Smooth muscle cell (in vitro differentiated cells): ENCODE results near the gene NUCB2. TPM values are rescaled to one million over a fixed set of nuclear protein-coding genes. Genes with fewer than 3 reads are reported as not detected.

Source experiments
- DNase-seq: peaks from one replicate; lab custom pipeline; 2025; ENCODE audit not compliant: unreplicated experiment; lab: John Stamatoyannopoulos, UW
- H2AFZ ChIP-seq: fragments of 200-600 bp; sonication (generic); 2 replicates; pipeline ENCODE4 v1.6.0; 2016; ENCODE audit warnings: antibody characterized with exemption, low read depth, mild to moderate bottlenecking
- H3F3A ChIP-seq: fragments of 200-600 bp; sonication (generic); 2 replicates; pipeline ENCODE4 v1.6.0; 2017; ENCODE audit warnings: antibody characterized with exemption, low read depth
- H3K27ac ChIP-seq: fragments of 200-600 bp; sonication (generic); 2 replicates; pipeline ENCODE4 v1.5.1; 2016; ENCODE audit warnings: low read depth, mild to moderate bottlenecking
- H3K27me3 ChIP-seq: fragments of 200-600 bp; sonication (generic); 2 replicates; pipeline ENCODE4 v1.6.1; 2016; ENCODE audit warnings: low read depth, mild to moderate bottlenecking
- H3K36me3 ChIP-seq: fragments of 200-600 bp; sonication (generic); 2 replicates; pipeline ENCODE4 v1.5.1; 2016; ENCODE audit warnings: low read depth
- H3K4me1 ChIP-seq: fragments of 200-600 bp; sonication (generic); 2 replicates; pipeline ENCODE4 v1.5.1; 2016; ENCODE audit warnings: low read depth
- H3K4me2 ChIP-seq: fragments of 200-600 bp; sonication (generic); 2 replicates; pipeline ENCODE4 v1.6.0; 2016; ENCODE audit warnings: mild to moderate bottlenecking
- H3K4me3 ChIP-seq: fragments of 200-600 bp; sonication (generic); 2 replicates; pipeline ENCODE4 v1.5.1; 2016; ENCODE audit warnings: mild to moderate bottlenecking
- H3K79me2 ChIP-seq: fragments of 200-600 bp; sonication (generic); 2 replicates; pipeline ENCODE4 v1.6.0; 2016; ENCODE audit warnings: low read depth, mild to moderate bottlenecking
- H3K9ac ChIP-seq: fragments of 200-600 bp; sonication (generic); 2 replicates; pipeline ENCODE4 v1.6.0; 2016; ENCODE audit warnings: low read depth
- H3K9me3 ChIP-seq: fragments of 200-600 bp; sonication (generic); replicated peaks from 2 replicates; pipeline ENCODE4 v1.5.1; 2016; ENCODE audit warnings: low read depth
- H4K20me1 ChIP-seq: fragments of 200-600 bp; sonication (generic); 2 replicates; pipeline ENCODE4 v1.6.0; 2016; ENCODE audit warnings: low read depth
- CTCF ChIP-seq: fragments of 200-600 bp; sonication (generic); IDR thresholded peaks from 2 replicates; pipeline ENCODE4 v1.5.1; 2017; ENCODE audit warnings: borderline replicate concordance, mild to moderate bottlenecking, antibody characterized with exemption; ENCODE audit not compliant: insufficient read depth, poor library complexity, severe bottlenecking
- WGBS: methylation state at CpG from one replicate; pipeline ENCODE4 v1.1.7; 2016; ENCODE audit warnings: low lambda C conversion rate; 5-methylcytosine and 5-hydroxymethylcytosine counted together
- polyA plus RNA-seq: library from polyadenylated mRNA; unstranded; fragments of >200 nt; fragmentation: Nextera tagmentation; extraction: Ambion mirVana; gene quantifications from 2 replicates; pipeline ENCODE4 v1.2.1, GENCODE V29; 2016
- total RNA-seq: library from RNA; depleted of rRNA; stranded (reverse); fragments of >200 nt; gene quantifications from 2 replicates; pipeline ENCODE4 v1.2.3, GENCODE V29; 2014

The NUCB2 gene
- total and polyA plus RNA-seq, 2 experiments from 2014 or later, result 91.2 to 177 TPM

- no peak overlapping the region for H3K4me2 ChIP-seq
- H3K79me2 ChIP-seq, result peaks cover 4% of the 10 kb centered on the region
- H3K27ac ChIP-seq, result no peak overlapping the region
- no peaks in the 10 kb centered on the region for H3F3A ChIP-seq
- DNase-seq, result no peak
- no peak overlapping the region for H3K4me3 ChIP-seq
- H3K9ac ChIP-seq, result no peak overlapping the region
- no peak for TF ChIP-seq CTCF
- no peaks in the 10 kb centered on the region for H3K36me3 ChIP-seq
- no peaks in the 10 kb centered on the region for H4K20me1 ChIP-seq
- peaks cover 10% of the 10 kb centered on the region for H3K4me1 ChIP-seq
- H3K27me3 ChIP-seq, result no peaks in the 10 kb centered on the region
- WGBS, result 70% methylated on average over 6 of the region's 6 CpGs
- H3K9me3 ChIP-seq, result no peaks in the 10 kb centered on the region
- H2AFZ ChIP-seq, result no peak overlapping the region
These were observed 3.3 kb upstream of the NUCB2 start for GRCh38 chr11:17273211-17273610.

- Histone ChIP-seq H3K9ac (no peak overlapping the region), H3K4me2 (no peak overlapping the region), H3K27me3 (no peaks in the 10 kb centered on the region), H3K4me3 (no peak overlapping the region), H3K4me1 (peaks cover 10% of the 10 kb centered on the region), H3K9me3 (no peaks in the 10 kb centered on the region), H3K36me3 (no peaks in the 10 kb centered on the region), H3K27ac (no peak overlapping the region), H2AFZ (no peak overlapping the region), H3F3A (no peaks in the 10 kb centered on the region), H3K79me2 (peaks cover 10% of the 10 kb centered on the region), H4K20me1 (no peaks in the 10 kb centered on the region)
- TF ChIP-seq CTCF, result no peak
- WGBS, result 87% methylated on average over 5 of the region's 5 CpGs
- no peak for DNase-seq
These were observed 2.8 kb upstream of the NUCB2 start for GRCh38 chr11:17273668-17274282.

- 76% methylated on average over 10 of the region's 10 CpGs for WGBS
These were observed 921 bp upstream of the NUCB2 start for GRCh38 chr11:17275400-17276235.

More at GRCh38 chr11:17275400-17276235, 921 bp upstream of the NUCB2 start:
- Histone ChIP-seq H3F3A (no peaks in the 10 kb centered on the region), H3K27ac (peak overlapping the region; percentile 56), H2AFZ (peak overlapping the region; percentile 99), H3K9ac (peak overlapping the region; percentile 77), H4K20me1 (no peaks in the 10 kb centered on the region), H3K79me2 (peaks cover 10% of the 10 kb centered on the region), H3K27me3 (no peaks in the 10 kb centered on the region), H3K4me2 (peak overlapping the region; percentile 95), H3K4me3 (peak overlapping the region; percentile 98), H3K36me3 (no peaks in the 10 kb centered on the region), H3K9me3 (no peaks in the 10 kb centered on the region), H3K4me1 (peaks cover 10% of the 10 kb centered on the region)
- no peak for TF ChIP-seq CTCF
- no peak for DNase-seq
